ENCODE measurements around the gene EPS15.
"Not testable (repeated sequence)": the region's sequence is repeated elsewhere in the genome, so short reads cannot be mapped to it uniquely, and the experiment has no call there.

EPS15 gene

DNA sequence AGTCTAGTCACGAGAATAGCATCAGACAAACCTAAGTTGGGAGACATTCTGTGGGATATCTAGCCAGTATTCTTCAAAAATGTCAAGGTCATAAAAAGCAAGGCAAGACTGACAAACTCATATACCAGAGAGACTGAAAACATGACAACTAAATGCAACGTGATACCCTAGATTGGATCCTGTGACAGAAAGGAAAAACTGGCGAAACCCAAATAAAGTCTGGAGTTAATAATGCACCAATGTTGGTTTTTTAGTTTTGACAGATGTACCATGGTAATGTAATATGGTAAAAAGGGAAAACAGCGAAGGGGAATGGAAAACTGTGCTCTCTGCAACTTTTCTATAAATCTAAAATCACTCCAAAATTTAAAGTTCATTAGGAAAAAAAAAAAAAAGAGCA, 64.5 kb downstream of the EPS15 start:
- H3K79me2 ChIP-seq (ENCODE audit: insufficient read depth, low read length), result no peaks in the 10 kb centered on the region
- peaks cover 5% of the 10 kb centered on the region; the same call in 1 of the 2 replicates for H3K36me3 ChIP-seq (ENCODE audit: low read length)
- H3K4me3 ChIP-seq (ENCODE audit: insufficient read depth, low read length, poor library complexity, severe bottlenecking), result no peak overlapping the region
- TF ChIP-seq, protein P1, sequence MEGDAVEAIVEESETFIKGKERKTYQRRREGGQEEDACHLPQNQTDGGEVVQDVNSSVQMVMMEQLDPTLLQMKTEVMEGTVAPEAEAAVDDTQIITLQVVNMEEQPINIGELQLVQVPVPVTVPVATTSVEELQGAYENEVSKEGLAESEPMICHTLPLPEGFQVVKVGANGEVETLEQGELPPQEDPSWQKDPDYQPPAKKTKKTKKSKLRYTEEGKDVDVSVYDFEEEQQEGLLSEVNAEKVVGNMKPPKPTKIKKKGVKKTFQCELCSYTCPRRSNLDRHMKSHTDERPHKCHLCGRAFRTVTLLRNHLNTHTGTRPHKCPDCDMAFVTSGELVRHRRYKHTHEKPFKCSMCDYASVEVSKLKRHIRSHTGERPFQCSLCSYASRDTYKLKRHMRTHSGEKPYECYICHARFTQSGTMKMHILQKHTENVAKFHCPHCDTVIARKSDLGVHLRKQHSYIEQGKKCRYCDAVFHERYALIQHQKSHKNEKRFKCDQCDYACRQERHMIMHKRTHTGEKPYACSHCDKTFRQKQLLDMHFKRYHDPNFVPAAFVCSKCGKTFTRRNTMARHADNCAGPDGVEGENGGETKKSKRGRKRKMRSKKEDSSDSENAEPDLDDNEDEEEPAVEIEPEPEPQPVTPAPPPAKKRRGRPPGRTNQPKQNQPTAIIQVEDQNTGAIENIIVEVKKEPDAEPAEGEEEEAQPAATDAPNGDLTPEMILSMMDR (IDR thresholded peaks at IDR 0.05; ENCODE audit: insufficient read depth, low read length, poor library complexity, severe bottlenecking), result no peak
- no peak for TF ChIP-seq EZH2phosphoT487 (conservative IDR thresholded peaks at IDR 0.05; ENCODE audit: low read length)
- H3F3A ChIP-seq (ENCODE audit: insufficient read depth), result no peaks in the 10 kb centered on the region
- no peaks in the 10 kb centered on the region for H3K27me3 ChIP-seq (ENCODE audit: low read length)
- H4K20me1 ChIP-seq (ENCODE audit: low read depth, low read length), result no peaks in the 10 kb centered on the region
- no peak overlapping the region for H2AFZ ChIP-seq (ENCODE audit: low read depth, low read length, severe bottlenecking)
- H3K4me2 ChIP-seq (ENCODE audit: low read depth, low read length, poor library complexity, severe bottlenecking), result no peak overlapping the region
- H3K27ac ChIP-seq (ENCODE audit: low read depth, low read length), result no peak overlapping the region
- H3K9me2 ChIP-seq (replicated peaks; ENCODE audit: insufficient read depth, low read length), result no peaks in the 10 kb centered on the region
- no peak overlapping the region for H3K9ac ChIP-seq (ENCODE audit: low read length)
- H3K9me3 ChIP-seq (ENCODE audit: insufficient read depth, low read length), result no peaks in the 10 kb centered on the region

DNA sequence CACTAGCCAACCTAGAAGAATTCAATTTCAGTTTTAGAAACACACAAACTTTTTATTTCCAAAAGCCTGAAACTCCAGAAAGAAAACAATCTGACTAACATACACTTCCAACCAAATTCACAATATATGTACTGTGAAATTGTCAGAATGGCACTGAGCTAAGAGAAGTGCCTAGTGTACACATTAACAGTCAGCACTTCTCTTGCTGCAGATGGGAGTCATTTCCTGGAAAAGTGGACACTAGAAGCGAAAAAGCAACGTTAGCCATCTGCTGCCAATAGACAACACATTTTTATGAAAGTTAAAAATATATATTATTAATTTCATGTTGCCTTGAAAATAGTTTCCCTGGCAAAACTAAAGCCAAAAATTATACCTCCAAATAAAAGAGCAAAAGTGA, 66.1 kb downstream of the EPS15 start:
- H3K79me2 ChIP-seq (ENCODE audit: insufficient read depth, low read length), result no peaks in the 10 kb centered on the region
- TF ChIP-seq EZH2phosphoT487 (conservative IDR thresholded peaks at IDR 0.05; ENCODE audit: low read length), result no peak
- TF ChIP-seq, protein P1 (IDR thresholded peaks at IDR 0.05; ENCODE audit: insufficient read depth, low read length, poor library complexity, severe bottlenecking), result no peak
- no peak overlapping the region for H3K9ac ChIP-seq (ENCODE audit: low read length)

DNA sequence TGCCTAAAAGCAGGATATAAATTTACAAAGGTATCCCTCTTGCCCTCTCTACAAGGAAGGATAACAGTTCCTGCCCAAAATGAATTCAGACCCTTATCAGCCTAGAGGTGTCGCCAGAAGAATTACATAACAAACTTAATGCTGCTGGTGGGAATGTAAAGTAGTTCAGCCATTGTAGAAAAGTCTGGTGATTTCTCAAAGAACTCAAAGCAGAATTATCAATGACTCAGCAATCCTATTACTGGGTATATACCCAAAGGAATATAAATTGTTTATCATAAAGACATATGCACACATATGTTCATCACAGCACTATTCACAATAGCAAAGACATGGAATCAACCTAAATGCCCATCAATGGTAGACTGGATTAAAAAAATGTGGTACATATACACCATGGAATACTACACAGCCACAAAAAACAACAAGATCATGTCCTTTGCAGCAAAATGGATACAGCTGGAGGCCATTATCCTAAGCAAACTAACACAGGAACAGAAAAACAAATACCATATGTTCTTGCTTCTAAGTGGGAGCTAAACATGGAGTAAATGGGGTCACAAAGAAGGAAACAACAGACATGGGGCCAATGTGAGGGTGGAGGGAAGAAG, 70.1 kb downstream of the EPS15 start:
- H3K4me3 ChIP-seq (ENCODE audit: insufficient read depth, low read length, poor library complexity, severe bottlenecking); H3K27me3 ChIP-seq (ENCODE audit: low read length): not testable (repeated sequence)

More for the DNA sequence above, 66.1 kb downstream of the EPS15 start:
- Histone ChIP-seq H4K20me1 (ENCODE audit: low read depth, low read length) (no peaks in the 10 kb centered on the region), H3K9me2 (replicated peaks; ENCODE audit: insufficient read depth, low read length) (no peaks in the 10 kb centered on the region), H3F3A (ENCODE audit: insufficient read depth) (no peaks in the 10 kb centered on the region), H3K9me3 (ENCODE audit: insufficient read depth, low read length) (no peaks in the 10 kb centered on the region), H3K4me3 (ENCODE audit: insufficient read depth, low read length, poor library complexity, severe bottlenecking) (no peak overlapping the region), H3K4me2 (ENCODE audit: low read depth, low read length, poor library complexity, severe bottlenecking) (no peak overlapping the region), H3K27ac (ENCODE audit: low read depth, low read length) (no peak overlapping the region), H2AFZ (ENCODE audit: low read depth, low read length, severe bottlenecking) (no peak overlapping the region), H3K27me3 (ENCODE audit: low read length) (no peaks in the 10 kb centered on the region), H3K36me3 (ENCODE audit: low read length) (peaks cover 4% of the 10 kb centered on the region; the same call in 1 of the 2 replicates)

DNA sequence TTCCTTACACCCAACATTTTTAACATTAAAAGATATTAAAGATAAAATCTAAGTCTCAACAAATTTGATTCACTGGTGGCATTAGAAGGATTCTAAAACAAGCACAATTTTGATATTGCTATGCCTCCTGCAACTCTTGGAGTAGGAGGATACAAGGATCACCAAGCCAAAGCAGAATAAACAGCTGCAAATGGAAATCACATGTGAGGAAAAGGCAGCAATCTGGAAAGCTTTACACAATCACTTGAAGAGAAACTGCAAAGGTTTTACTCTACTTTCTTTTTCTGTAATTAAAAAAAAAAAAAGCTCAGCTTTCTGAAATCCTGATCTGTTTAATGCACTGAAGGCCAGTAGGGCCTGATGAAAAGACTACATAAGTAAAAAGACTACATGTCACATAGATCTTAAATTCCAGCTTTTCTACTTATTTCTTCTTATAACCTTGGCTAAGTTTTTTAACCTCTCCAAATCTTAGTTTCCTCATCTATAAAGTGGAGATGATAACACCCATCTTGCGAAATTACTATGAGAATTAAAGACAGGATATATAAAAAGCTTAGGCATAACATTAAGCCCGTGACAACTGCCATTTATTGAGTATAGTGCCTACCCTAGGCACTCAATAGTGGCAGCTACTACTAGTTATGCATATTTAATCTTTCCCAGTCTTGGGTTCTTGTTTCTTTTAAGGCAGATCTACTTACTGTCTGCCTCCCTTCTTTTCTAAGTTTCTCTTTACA, 73.5 kb downstream of the EPS15 start:
- Histone ChIP-seq H3K79me2 (ENCODE audit: insufficient read depth, low read length) (no peaks in the 10 kb centered on the region), H3K27me3 (ENCODE audit: low read length) (no peaks in the 10 kb centered on the region), H3K27ac (ENCODE audit: low read depth, low read length) (no peak overlapping the region), H4K20me1 (ENCODE audit: low read depth, low read length) (no peaks in the 10 kb centered on the region), H3K9me2 (replicated peaks; ENCODE audit: insufficient read depth, low read length) (no peaks in the 10 kb centered on the region), H2AFZ (ENCODE audit: low read depth, low read length, severe bottlenecking) (no peak overlapping the region), H3K4me2 (ENCODE audit: low read depth, low read length, poor library complexity, severe bottlenecking) (no peak overlapping the region), H3K9ac (ENCODE audit: low read length) (no peak overlapping the region), H3K4me3 (ENCODE audit: insufficient read depth, low read length, poor library complexity, severe bottlenecking) (no peak overlapping the region), H3K9me3 (ENCODE audit: insufficient read depth, low read length) (no peaks in the 10 kb centered on the region), H3F3A (ENCODE audit: insufficient read depth) (peaks cover 5% of the 10 kb centered on the region; the same call in 1 of the 2 replicates), H3K36me3 (ENCODE audit: low read length) (peaks cover 16% of the 10 kb centered on the region; the same call in 1 of the 2 replicates)
- no peak for TF ChIP-seq EZH2phosphoT487 (conservative IDR thresholded peaks at IDR 0.05; ENCODE audit: low read length)
- TF ChIP-seq, protein P1 (IDR thresholded peaks at IDR 0.05; ENCODE audit: insufficient read depth, low read length, poor library complexity, severe bottlenecking), result no peak

More for the DNA sequence above, 70.1 kb downstream of the EPS15 start:
- H3K36me3 ChIP-seq (ENCODE audit: low read length); H3K4me2 ChIP-seq (ENCODE audit: low read depth, low read length, poor library complexity, severe bottlenecking); H4K20me1 ChIP-seq (ENCODE audit: low read depth, low read length); H3F3A ChIP-seq (ENCODE audit: insufficient read depth); H2AFZ ChIP-seq (ENCODE audit: low read depth, low read length, severe bottlenecking); H3K9me3 ChIP-seq (ENCODE audit: insufficient read depth, low read length); H3K27ac ChIP-seq (ENCODE audit: low read depth, low read length); H3K9ac ChIP-seq (ENCODE audit: low read length); H3K9me2 ChIP-seq (replicated peaks; ENCODE audit: insufficient read depth, low read length); H3K79me2 ChIP-seq (ENCODE audit: insufficient read depth, low read length): not testable (repeated sequence)
